DOHH2 (cell line): ENCODE results near the gene TASP1.

Experiments used
- EZH2phosphoT487 ChIP-seq: fragments of 200-600 bp; sonication (generic); IDR thresholded peaks from 2 replicates; pipeline ENCODE4 v1.6.1; 2017; ENCODE audit warnings: borderline replicate concordance, mild to moderate bottlenecking, antibody characterized with exemption, low read length, moderate library complexity, mixed read lengths
- TF ChIP-seq, protein P1 (sequence below): fragments of 200-600 bp; sonication (generic); IDR thresholded peaks from one replicate; pipeline ENCODE4 v1.5.1; 2014; ENCODE audit warnings: antibody characterized with exemption, mild to moderate bottlenecking, low read depth, low read length; ENCODE audit not compliant: poor library complexity, severe bottlenecking

DNA sequence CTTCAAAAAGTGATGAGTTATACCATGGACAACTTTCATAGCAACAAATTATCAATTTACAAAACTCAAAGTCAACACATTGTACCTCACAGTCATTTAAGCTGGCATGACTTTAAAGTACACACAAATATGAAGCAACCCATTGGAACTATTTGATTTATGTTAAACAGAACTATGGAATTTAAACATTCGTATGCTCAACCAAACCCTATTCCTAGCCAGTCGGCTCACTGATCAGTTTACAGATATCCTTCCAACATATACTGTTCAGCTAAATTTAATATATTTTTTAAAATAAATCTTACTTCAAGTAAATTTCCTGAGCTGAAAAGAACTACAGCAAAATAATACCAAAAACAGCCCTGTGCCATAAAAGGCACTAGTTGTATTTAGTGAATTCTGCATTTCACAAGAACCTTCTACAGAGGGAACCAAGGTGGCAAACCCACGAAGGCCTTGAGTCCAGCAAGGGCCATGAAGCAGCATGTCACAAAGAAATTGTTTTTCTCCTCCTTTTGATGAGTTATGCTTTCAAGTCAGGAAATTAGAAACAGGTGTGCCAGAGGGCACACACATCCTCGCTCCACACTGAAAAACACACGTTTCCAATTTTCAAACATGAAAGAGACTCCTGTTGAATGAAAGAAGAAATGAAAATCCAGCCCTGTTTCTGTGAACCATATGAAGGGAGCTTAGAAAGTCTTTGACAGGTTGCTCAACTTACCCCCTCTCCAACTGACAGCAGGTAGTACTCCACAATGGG is 122.8 kb downstream of the TASP1 start:
- TF ChIP-seq, protein P1, sequence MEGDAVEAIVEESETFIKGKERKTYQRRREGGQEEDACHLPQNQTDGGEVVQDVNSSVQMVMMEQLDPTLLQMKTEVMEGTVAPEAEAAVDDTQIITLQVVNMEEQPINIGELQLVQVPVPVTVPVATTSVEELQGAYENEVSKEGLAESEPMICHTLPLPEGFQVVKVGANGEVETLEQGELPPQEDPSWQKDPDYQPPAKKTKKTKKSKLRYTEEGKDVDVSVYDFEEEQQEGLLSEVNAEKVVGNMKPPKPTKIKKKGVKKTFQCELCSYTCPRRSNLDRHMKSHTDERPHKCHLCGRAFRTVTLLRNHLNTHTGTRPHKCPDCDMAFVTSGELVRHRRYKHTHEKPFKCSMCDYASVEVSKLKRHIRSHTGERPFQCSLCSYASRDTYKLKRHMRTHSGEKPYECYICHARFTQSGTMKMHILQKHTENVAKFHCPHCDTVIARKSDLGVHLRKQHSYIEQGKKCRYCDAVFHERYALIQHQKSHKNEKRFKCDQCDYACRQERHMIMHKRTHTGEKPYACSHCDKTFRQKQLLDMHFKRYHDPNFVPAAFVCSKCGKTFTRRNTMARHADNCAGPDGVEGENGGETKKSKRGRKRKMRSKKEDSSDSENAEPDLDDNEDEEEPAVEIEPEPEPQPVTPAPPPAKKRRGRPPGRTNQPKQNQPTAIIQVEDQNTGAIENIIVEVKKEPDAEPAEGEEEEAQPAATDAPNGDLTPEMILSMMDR = no peak
- no peak for TF ChIP-seq EZH2phosphoT487
